ENCODE measurements around the gene TOMM5.

GRCh38 chr9:37540634-37541033 is 51.8 kb downstream of the TOMM5 start:
- TF ChIP-seq CTCF (conservative IDR thresholded peaks at IDR 0.05; ENCODE audit: low read length) (no peak), EZH2phosphoT487 (IDR thresholded peaks at IDR 0.05; ENCODE audit: borderline replicate concordance) (no peak)
